Cortex of kidney (tissue), 1 donor: ENCODE results near the gene ALDH3B1.

ENCODE experiments used
- DNase-seq: peaks from one replicate; lab custom pipeline; 2025; lab: John Stamatoyannopoulos, UW

The ALDH3B1 gene

DNA sequence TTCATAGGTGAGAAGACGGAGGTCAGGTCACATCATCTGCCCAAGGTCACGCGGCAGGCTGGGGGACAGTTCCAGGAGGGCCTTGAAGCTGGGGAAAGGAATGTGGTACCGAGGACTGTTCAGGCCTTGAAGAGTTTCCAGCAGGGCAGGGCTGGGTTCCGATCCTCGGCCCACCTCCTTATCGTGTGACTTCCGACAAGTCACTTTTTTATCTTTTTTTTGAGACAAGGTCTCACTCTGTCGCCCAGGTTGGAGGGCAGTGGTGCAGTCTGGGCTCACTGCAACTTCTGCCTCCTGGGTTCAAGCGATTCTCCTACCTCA, 21.0 kb downstream of the ALDH3B1 start:
- no peak for DNase-seq

- no peak for DNase-seq
Observed at GRCh38 chr11:68032003-68032402, 21.9 kb downstream of the ALDH3B1 start.

DNA sequence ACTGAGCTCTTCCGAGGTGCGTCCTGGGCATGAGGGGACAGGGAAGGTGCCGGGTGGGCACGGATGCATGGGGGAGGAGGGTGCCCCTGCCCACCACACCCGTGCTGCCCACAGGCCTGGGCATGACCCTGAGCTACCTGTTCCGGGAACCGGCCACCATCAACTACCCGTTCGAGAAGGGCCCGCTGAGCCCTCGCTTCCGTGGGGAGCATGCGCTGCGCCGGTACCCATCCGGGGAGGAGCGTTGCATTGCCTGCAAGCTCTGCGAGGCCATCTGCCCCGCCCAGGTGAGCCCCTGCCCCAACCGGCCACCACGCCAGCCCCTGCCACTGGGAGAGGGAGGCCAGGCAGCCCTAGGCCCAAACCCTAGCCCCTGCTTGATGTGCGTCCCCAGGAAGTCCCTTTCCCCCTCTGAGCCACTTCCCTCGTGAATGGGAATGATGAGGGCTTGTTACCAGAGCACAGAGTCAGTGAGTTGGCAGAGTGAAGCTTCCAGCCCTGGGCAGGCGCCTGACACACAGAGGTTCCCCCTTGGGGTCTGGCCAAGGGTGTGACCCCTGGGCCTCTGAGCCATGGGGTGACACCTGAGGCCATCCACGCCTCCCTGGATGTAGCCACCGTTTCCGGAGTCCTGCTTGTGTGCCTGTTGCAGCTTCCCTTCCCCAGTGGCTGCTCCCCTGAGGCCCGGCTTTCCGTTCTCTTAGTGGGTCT, 23.0 kb downstream of the ALDH3B1 start:
- DNase-seq = no peak

GRCh38 chr11:68033708-68034045, 23.6 kb downstream of the ALDH3B1 start:
- no peak for DNase-seq

DNA sequence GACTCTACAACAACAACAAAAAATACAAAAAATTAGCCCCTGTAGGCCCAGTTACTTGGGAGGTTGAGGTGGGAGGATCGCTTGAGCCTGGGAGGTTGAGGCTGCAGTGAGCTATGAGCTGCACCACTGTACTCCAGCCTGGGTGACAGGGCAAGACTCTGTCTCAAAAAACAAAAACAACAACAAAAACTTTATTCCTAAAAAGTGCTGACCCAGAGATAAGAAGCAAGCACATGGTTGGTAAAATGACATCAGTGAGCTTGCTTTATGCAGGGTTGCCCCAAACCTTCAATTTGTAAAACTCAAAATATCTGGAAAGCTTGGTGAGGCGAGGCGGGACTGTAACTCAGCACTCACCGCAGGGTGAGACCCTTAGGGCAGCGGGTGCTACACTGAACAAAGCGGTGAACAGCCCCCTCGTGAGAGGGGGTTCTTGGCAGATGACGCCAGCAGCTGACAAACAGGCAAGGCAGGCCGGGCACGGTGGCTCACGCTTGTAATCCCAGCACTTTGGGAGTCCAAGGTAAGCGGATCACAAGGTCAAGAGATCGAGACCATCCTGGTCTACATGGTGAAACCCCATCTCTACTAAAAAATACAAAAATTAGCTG, 25.2 kb downstream of the ALDH3B1 start:
- no peak for DNase-seq

- DNase-seq = no peak
Observed at GRCh38 chr11:68036141-68036716, 26.1 kb downstream of the ALDH3B1 start.

- DNase-seq = no peak
Observed at GRCh38 chr11:68036717-68037239, 26.7 kb downstream of the ALDH3B1 start.

DNA sequence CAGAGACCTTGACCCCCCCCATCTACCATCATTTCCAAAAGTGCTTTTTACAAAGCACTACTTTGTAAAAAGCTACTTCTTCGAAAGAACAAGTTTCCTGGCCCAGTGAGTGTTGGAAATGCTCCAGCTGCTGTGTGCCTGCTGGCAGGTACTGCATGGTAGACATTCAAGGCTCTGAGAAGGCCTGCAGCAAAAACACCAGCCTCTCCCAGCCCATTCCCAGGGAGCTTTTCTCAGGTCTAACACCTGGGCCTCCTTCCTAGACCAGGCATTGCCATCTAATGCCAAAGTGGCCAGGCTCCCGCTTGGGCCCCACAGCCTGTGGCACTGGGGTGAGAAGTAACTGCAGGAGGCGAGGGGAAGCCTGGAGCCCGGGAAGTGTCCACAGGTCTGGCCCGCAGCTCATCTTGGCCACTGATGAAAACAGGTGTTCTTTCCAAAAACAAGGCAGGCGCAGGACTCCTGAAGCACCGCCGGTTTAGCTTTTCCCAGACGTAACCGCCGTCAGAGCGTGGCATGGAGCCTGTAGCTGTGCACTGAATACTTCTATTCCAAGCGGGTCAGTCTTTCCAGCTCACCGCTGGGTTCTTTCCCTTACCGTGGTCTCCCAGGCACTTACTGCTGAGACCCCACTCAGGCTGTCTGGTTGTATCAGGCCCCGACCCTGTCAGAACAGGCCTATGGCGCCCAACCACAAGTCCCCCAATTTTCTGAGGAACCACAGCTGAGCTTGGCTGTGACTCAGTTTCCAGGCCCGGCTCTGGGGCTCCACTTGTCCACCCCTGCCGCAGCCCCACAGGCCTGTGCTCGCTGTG, 27.5 kb downstream of the ALDH3B1 start:
- DNase-seq = no peak

DNA sequence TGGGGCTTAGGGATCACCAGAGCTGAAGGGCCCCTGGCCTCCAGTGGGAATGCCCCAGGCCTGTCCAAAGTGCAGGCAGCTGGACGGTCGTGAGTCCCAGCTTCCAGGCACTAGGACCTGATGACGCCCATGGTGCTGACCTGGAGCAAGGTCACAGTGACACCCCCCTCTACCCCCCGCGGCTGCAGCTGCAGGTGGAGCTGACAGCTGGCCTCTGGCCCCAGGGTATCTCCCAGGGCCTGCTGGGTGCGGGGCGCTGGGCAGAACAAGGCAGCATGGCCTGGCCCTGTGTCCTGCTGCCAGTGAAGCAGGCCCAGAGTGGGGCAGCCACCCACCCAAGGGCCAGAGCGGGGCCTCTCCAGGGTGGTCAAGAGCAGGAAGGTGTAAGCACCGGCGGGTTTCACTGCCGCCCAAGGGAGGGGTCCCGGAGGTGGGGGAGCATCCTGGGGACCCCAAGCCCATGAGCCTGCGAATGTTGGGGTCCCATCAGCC, 28.1 kb downstream of the ALDH3B1 start:
- no peak for DNase-seq

- DNase-seq = no peak
Observed at GRCh38 chr11:68038718-68039525, 28.8 kb downstream of the ALDH3B1 start, which contains the start of gene TCIRG1. Gene TCIRG1 (plus strand): TSS chr11:68039025. CDS start chr11:68041272, 2,247 bp downstream.

DNA sequence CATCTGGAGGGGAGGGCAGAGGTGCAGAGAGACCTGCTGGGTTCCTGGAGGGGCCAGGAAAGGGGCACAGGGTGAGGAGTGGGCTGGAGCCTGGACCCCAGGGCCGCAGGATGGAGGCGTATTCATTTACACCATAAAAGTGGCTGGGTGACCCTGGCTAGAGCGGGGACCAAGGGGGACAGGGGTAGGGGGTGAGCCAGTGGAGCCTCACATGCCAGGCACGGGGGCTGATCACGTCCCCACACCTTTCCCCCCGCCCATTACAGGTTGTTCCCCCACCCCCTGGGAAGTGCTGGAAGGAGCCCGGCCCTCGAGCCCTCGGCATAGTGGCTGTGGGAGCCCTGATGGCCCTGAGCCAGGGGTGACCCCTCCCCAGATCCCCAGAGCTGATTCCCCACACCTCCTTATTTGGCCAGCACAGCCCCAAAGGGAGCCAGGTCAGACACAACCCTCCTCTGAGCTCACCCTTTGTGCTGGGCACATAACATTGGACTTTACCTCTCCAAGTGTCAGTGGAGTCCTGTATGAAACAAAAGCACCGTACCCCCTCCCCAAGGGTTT, 29.5 kb downstream of the ALDH3B1 start:
- DNase-seq = no peak

DNA sequence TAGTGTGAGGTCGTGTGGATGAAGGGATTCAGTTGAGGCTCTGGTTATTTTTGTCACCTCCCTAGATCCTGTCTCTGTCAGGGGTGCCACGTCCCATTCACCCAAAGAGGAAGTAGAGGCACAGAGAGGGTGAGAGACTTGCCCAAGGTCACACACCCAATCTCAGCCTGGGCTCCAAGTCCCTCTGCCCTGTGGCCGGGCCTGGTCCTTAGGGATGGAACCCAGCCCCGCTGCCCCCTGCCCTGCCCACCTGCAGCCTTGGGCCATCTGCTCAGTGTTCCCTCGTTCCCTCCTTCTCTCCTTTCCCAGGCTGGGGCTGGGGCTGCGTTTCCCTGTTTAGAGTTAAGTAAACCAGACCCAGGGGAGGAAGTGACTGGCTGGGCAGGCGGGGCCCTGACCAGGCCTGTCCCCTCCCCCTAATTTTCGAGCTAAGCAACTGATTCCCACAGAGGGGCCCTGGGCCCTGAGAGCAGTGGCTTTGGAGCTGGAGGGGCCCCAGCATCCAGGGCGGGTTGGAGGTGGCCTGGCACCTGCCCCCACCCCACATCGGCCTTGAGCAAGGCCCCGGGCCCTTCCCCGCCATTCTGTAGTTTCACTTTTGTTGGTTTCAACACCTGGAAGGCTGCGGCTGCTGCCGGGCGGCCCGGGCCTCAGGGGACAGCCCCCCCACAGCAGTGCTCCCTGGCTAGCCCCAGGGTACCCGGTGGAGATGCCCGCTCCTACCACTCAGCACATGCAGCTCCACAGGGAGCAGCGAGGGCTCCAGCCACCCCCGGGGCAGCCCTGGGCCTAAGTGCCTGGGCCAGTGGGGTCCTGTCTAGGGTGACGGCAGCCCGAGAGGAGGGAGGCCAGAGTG, 30.2 kb downstream of the ALDH3B1 start:
- DNase-seq = no peak

DNA sequence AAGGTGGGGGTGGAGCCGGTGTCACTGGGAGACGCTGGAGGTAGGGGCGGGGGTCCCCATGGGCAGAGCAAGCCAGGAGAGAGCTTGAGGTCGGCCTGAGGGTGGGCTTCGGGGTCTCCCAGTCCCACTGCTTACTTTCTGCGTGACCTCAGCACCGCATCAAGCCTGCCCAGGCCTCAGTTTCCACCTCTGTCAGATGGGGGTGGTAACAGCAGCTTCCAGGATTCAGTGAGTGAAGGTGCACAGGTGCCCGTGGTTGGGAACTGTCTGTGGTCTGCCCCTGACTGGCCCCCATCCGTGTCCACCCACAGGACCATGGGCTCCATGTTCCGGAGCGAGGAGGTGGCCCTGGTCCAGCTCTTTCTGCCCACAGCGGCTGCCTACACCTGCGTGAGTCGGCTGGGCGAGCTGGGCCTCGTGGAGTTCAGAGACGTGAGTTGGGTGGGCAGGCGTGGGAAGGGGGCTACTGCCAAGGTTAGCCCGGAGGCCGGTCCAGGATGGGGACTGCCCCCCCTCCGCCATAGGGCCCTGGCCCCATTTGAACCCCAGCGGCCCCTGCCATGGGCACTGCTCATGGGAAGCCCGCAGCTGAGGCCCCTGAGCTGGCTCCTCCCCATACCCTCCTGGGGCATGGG, 30.9 kb downstream of the ALDH3B1 start:
- DNase-seq = no peak

GRCh38 chr11:68041617-68042218, 31.6 kb downstream of the ALDH3B1 start:
- DNase-seq = no peak

- DNase-seq = no peak
Observed at GRCh38 chr11:68042219-68043028, 32.3 kb downstream of the ALDH3B1 start.

- no peak for DNase-seq
Observed at GRCh38 chr11:68043029-68043348, 32.9 kb downstream of the ALDH3B1 start.

GRCh38 chr11:68043349-68044144, 33.4 kb downstream of the ALDH3B1 start:
- DNase-seq = no peak
